HG02981 (cell line): Measurements from ENCODE around the gene ERGIC2.
A peak's percentile ranks its signal among the peaks of the same experiment; 100 is the strongest.

Experiments
- ATAC-seq: cut with Tn5 transposase; IDR thresholded peaks from one replicate; pipeline ENCODE4 v1.9.1; 2021; ENCODE audit warnings: mild to moderate bottlenecking, moderate library complexity; ENCODE audit not compliant: unreplicated experiment

The ERGIC2 gene

DNA sequence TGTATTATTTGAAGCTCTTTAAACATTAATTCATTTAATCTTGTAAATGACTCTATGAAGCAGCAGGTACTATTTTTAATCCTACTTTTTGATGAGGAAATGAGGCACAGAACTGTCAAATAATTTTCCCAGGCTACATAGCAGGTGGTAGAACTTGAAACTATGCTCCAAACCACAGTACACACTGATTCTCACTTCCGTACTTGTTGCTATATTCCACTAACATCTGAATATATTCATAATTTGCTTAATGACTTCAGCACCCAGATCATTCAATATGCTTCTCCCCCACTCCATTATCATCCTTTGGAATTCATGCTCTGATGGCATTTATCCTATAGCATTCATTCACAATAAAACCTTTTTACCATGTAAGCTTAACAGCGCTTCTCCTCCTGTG, 4.9 kb downstream of the ERGIC2 start:
- no peak for ATAC-seq

DNA sequence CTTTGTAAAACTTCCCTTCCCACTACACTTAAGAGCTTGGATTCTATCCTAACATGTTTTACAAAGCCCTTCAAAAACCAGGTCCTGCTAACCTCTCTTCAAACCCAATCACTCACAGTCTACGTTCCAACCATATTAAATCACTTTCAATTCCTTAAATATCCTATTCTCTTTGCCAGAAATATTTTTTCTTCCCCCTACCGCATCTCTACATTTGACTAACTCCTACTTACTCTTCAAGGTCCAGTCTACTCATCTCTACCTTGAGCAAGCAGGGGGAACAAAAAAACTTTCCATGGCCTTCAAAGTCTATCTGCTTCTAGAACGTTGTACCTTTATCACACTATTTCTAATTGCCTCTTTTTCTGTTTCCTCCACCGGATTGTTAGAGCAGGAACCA, 6.1 kb downstream of the ERGIC2 start:
- ATAC-seq, result no peak

DNA sequence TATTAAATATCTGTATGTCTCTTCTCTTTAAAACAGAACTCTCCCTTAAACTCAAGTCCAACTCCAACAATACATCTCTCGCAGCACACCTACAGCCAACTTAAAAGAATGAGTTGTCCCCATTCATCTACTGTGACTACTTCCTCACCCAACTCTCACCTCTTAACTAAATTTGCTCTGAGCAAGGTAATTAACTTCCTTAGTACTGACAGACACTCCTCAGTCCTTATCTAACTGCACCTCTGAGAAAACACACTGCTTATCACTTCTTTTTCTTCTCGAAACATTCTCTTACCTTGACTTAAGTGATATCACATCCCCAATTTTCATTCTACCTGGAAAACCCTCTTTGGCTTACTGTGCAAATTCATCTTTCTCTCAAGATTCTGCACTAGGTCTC, 7.0 kb downstream of the ERGIC2 start:
- no peak for ATAC-seq

DNA sequence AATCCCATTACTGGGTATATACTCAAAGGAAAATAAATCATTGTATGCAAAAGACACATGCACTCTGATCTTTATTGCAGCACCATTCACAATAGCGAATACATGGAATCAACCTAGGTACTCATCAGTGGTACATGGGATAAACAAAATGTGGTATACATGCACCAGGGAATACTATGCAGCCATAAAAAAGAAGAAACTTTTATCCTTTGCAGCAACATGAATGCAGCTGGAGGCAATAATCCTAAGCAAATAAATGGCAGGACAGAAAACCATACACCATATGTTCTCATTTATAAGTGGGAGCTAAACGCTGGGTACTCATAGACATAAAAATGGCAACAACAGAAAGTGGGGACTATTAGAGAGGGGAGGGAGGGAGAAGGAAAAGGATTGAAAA, 15.9 kb downstream of the ERGIC2 start:
- no peak for ATAC-seq

DNA sequence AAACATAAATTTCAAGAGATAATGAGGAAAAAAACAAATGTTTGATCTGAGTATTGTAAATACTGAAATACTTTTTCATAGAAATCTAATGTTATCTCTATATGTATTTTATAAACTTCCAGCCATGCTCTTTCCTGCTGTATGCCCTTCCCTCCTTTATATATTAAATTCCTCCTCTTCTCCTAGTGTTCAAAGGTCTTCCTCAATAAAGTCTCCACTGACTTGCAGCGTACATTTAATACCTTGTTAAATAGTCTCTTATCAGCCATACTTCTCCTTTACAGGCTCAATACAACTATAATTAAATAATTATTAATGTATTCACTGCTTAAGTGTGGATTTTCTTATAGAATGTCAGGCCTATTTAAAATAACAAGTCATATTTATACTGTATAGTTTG, 26.0 kb downstream of the ERGIC2 start:
- no peak for ATAC-seq

DNA sequence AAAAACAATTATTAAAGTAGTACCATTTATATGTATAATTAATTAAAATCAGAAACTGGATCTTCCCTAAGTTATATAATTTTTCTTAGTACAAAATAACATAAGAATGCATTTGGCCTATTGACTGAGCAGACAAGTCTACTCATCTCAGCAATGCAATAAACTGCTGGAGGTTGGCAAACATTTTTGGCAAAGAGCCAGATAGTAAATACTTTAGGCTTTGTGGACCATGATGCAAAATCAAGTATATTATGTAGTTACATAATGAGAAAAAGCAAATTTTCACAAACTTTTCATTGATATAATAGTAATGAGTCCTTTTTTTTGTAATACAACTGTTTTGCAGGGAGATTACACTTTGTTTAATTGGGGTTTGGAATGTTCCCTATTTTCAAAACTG, 30.9 kb downstream of the ERGIC2 start:
- no peak for ATAC-seq

DNA sequence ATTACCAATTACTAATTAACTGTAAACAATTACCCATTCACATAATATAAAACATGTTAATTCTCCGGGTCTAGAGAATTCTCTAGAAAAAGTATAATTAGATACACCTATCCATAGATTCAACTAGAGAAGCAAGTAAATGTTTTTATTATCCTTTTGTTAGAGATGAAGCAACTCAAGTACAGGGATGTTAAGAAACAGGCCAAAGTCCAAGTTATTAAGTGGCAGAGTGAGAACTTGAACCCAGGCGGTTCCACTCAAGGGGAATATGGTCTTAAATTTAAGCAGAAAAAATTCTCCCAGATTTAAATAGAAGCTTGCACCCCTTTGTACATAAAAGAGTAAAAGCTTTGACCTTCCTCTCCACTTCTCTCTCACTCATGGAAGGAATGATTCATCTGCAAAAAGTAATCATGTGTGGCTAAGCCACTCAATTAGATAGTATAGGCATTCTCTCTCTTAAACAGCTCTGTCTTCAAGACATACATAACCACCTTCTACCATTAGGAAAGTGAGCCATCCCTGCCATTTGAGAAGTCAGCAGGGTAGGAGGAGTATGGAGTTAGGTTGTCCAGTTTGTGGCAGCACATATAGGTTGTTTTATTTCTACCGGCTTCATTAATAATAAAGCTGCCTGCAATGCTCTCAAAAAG, 34.1 kb downstream of the ERGIC2 start:
- ATAC-seq, result no peak

DNA sequence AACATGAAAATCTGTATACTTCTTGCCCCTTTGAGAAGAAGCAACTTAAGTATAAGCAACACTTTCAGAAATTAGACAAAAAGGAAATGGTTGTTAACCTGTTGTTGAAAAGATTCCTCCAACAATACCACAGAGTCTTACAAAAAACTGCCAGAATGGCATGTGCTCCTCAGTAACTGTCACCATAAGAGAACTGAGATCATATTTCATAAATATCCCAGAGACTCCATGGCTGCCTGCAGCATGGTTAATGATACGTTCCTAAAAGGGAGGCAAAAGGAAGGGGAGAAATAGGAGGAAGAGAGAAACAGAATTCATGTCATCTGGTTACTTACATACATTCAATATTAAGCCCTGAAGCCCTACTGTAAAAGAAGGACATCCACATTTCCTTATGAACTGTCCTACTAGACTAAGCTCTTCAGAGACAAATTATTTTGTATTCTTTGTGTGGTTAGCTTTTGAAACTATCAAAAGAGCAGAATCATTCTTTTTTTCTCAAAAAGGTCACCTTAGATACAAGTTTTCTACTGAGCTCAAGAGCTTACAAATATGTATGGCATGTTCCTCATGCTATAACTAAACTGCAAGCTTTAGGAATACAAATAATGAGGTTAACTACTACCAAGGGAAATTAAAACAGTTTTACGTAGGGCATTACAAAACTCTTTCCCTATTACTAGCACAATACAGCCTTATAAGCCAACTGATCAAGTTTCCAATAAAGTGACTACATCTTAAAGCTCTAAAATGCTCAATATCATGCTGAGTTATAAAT, 37.8 kb downstream of the ERGIC2 start:
- ATAC-seq, result no peak

DNA sequence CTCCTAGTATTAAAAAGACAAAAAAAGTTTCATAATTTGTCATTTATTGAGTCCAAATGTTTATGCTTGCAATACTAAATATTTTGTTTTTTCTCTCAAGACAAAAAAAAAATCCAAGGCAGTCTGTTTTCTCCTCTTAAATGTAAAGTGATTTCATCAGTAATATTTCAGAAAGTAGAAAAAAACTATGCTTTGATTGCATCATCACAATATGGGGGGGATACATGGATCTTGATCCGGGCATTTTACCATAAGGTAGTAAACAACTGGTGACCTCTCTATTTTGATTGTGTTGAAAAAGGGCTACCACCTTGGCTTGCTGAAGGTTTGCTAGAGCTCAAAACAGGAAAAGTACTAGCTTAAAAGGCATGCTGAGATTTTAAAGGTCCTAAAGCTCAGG, 43.6 kb downstream of the ERGIC2 start:
- ATAC-seq, result no peak

DNA sequence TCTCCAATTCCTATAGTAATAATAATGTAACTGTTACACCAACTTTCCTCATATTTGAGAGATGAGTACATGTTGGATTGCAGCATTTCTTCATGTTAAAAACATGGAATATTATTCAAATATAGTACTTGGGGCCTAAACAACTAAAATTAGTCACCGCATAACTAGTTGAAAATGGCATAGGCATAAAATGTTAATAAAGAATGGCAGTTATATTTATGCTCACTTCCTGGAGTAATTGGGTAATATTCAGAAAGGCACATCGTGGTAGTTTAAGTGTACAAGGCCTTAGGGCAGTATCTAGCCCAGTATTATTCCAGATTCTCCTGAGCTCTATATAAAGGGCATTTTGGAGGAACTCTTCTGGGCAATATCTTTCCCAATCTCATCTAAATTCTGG, 46.0 kb downstream of the ERGIC2 start:
- ATAC-seq, result no peak

DNA sequence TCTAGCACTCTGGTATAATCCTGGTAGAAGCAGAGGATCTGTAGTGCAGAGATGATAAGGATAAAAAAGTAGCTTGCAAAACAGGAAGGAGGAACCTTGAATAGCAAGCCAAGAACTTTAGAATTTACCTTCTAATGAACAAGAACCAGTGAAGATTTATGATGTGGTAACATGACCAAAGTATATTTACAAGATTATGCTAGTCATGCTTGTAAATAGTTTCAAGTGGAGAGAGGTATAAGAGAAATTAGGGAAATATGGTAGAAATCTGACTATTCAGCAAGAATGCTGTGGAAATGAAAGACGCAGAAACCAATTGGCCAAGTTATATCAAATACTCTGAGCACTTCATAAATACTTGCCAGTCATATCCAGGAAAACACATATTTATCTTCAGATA, 47.8 kb downstream of the ERGIC2 start:
- no peak for ATAC-seq

DNA sequence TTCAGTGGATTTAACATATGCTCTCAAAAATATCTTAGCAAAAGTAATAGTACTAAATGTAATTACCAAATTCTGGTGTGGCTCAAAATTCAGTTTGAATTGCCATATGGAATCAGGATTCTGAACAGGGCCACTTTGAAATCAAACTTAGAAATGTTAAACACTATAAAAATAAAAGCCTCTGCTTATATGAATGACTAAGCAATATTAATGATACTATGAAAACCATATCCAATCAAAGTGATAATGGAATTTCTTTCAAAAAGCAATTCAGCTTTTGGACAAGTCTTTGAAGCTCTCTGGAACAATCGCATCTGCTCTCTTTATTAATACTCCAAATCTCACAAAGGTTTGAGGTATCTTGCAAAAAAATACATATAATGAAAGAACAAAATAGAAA, 51.6 kb downstream of the ERGIC2 start:
- no peak for ATAC-seq

DNA sequence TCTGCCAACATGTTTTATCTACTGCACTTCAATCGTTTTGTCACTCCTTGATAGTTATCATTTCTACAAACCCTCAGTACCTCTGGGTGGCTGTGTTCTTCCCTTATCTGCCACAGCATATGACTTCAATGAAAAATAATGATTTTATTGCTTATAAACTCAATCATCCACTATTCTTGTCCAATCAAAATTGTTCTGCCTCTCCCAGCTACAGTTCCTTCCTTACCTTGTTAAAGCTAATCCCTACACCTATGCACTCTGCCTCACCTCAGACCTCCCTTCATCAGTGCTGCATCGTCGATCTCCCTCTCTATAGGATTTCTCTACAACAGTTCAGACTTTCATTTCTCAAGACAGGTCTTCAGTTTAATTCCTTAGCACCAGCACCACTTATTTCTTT, 58.8 kb downstream of the ERGIC2 start:
- ATAC-seq, result no peak

DNA sequence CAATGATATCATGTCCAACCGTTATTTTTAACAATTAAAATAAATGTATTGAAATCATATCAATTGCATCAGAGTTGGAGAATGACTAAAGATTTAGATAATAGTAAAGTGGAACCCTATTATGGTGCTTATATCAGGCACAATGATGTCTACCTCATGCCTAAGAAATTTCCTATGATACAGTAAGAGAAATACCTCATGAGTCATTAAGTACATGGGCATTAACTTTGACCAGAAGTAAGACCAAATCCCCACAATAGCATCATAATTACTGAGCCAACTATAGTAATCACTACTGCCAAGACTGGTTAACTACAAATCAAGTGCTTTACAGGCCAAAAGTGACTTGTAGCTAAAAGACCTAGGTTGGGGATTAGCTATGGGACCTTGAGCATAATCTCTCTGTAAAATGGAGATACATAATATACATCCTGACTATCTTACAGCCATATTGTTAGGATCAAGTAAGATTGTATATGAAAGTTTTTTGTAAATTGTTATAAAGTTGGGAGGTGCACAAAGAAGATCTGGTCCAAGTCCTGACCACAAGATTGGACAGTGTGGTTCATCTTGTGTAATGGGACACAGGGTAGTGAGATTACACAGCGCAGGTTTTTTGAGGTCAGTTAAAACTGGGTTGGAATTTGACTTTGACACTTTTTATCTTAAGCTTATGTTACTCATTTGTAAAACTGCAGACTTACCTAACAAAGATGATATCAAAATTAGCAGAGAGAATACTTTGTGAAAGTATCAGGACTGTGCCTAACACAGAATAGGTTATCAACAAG, 60.5 kb downstream of the ERGIC2 start:
- no peak for ATAC-seq

DNA sequence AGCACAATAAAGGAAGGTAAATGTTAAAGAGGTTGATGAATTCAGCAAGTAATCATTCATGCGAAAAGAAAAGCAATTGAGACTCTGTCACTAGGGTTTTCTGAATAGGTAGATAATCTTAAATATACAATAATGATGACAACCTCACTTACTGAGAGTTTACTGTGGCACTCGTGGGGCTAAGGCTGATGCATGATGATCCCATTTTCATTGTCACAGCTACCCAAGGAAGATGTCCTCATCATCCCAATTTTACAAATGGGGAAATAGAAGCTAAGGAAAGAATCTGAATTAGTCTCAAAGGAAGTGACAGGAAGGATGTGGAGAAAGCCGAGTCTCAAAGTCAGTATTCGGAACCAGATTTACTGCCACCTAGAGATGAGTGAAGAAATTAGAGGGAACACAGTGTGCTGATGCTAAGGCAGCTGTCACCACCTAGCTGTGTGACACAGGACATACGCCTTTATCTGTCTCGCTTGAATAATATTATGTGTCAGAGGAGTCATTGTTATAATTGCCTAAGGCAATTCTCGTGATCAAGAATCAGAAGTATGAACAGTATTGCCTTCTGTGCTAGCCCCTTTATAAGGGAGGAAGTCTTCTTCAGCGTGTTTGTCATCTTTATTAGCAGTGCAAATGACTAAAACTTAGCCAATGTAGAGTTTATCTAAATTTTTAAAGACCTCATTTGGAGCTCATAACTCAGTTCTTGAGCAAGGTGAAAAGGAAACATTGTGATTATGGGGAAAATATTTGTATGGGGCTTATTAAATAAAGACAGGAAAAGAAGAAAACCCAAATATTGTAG, 63.2 kb downstream of the ERGIC2 start:
- ATAC-seq, result peak; percentile 100

DNA sequence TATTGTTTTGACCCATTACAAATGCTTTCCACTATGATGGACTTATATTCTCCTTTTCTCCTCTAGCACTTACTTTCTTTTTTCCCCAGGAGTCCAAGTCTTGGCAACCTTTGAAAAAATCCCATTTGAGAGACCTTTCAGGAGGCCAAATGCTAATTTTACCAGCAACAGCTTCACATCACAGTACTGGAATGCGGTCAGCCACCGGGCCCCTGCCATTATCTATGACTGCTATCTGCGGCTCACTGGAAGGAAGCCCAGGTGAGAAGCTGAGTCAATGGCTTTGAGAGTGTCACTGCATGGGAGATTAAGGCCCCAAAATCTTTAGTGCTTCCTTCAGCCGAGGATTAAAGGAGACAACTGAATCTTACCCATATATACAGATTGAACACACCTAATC, 64.2 kb downstream of the ERGIC2 start:
- no peak for ATAC-seq

DNA sequence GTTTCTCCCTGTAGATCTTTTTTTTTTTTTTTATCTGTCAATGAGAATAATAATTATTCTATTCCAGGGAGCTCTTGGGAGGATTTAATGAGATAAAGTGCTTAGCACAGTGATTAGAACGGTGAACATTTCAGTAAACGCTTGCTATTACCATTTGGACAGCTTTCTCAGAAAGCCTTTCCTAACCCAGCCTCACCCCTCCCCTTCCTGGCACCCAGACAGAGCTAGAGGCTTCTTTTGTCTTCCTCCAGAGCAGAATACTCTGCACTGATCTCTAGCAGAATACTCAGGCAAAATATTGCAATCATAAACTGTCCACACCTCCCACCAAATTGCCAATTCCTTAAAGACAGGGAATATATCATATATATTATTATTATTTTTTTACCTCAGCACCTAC, 66.6 kb downstream of the ERGIC2 start:
- no peak for ATAC-seq

DNA sequence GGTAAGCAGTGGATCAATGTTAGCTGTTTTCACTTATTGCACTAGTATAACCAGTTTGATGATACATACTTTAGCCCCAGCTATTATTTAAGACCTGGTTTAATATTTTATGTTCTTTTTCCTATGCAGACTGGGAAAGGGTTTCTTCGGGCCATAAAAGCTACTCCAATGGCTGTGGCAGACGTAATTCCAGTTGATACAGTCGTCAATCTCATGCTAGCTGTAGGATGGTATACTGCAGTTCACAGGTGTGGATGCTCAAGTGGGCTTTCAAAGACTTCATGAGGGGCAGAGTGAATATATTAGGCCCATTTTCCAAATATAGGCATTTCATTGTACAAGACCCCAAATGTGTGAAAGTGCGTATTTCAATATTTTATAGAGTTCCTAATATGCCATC, 70.1 kb downstream of the ERGIC2 start:
- no peak for ATAC-seq

DNA sequence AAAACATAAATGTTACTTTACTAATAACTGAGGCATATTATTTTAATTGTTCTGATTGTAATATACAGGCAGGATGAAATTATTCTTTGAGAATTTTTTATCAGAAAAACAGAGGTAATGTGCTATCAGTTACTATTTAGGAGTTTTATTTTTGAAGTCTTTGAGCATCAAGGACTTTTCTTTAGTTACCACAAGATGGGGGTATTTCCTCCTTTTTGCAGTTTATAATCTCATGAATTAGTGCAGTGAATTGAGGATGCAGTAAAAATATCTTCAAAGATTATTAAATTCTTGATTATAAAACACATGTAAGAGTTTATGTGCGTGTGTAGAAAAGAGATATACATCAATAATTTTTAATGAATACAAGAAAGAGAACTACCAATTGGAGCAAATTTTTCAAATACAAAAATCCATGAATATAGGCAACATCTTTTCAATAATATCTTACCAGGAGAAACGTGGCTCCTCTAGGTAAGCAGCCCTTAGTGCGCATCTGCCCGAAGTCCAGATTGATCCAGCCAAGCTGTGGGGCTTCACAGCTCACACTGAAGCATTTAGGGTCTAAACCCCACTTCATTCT, 71.6 kb downstream of the ERGIC2 start:
- ATAC-seq, result no peak

DNA sequence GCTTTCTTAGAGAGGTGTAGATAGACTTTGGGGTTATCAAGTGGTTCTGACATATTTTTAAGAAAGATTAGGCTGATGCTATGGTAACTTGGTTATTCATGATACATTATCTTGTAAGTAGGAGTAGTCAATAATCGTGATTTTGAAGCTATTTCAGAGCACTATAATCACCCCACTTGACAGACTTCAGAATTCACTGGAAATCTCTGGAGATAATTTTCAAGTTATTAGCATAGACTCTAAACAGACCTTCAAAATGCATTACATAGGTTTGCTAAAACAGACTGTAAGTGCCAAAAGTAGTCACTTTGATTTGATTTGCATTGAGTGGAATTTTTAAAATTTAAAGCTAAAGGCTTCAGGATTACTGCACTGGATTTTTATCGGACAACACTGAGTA, 74.3 kb downstream of the ERGIC2 start:
- ATAC-seq, result no peak

DNA sequence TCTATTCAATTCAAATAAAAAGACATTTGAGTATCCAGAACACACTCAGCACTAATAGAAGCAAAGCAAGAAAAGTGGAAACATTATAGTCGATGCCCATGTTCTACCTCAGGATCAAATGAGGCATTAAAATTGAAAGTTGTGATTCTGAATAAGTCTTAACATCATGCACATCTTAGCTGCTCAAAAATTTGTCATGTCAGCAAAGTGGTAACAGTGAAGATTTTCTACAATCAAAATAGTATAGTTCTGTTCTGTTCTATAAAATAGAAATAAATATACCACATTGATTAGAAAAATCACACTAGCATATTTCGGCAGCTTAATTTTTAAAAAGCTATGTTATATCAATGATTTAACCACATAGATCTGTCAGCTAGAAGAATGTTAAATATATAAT, 74.7 kb downstream of the ERGIC2 start:
- no peak for ATAC-seq
